OCI-LY3 (cell line): Measurements from ENCODE around the gene CHGA.

ENCODE experiments used
- EZH2phosphoT487 ChIP-seq: fragments of 200-600 bp; shearing (Covaris generic); IDR thresholded peaks from 2 replicates; pipeline ENCODE4 v1.6.1; 2018; ENCODE audit warnings: antibody characterized with exemption, mixed run types, low read depth
- TF ChIP-seq, protein P1 (sequence below): fragments of 200-600, 300-600 bp; sonication (generic); IDR thresholded peaks from 2 replicates; pipeline ENCODE4 v1.5.1; 2014; ENCODE audit warnings: antibody characterized with exemption, low read length, low read depth

DNA sequence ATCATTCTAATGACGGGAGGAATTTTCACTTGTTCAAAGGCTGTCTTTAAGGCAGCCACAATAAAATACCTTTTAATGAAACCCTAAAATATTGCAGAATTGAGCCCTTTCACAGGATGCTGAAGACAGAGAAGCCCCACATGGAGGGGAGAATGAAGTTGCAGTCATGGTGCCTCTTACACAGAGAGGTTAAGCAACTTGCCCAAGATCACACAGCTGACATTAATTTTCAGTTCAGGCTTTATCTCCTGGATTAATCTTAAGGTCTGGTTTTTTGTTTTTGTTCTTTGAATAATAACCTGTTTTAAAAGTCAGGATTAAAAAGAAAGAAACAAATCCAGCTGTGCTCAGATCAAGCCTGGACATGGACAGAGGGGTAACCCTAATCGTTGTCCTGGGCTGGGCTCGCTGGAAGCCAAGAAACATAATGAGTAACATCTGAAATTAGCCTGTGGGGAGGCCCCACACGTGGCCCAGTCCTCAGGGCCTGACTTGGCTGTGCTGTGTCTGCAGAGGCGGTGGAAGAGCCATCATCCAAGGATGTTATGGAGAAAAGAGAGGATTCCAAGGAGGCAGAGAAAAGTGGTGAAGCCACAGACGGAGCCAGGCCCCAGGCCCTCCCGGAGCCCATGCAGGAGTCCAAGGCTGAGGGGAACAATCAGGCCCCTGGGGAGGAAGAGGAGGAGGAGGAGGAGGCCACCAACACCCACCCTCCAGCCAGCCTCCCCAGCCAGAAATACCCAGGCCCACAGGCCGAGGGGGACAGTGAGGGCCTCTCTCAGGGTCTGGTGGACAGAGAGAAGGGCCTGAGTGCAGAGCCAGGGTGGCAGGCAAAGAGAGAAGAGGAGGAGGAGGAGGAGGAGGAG, 8.0 kb downstream of the CHGA start:
- TF ChIP-seq, protein P1, sequence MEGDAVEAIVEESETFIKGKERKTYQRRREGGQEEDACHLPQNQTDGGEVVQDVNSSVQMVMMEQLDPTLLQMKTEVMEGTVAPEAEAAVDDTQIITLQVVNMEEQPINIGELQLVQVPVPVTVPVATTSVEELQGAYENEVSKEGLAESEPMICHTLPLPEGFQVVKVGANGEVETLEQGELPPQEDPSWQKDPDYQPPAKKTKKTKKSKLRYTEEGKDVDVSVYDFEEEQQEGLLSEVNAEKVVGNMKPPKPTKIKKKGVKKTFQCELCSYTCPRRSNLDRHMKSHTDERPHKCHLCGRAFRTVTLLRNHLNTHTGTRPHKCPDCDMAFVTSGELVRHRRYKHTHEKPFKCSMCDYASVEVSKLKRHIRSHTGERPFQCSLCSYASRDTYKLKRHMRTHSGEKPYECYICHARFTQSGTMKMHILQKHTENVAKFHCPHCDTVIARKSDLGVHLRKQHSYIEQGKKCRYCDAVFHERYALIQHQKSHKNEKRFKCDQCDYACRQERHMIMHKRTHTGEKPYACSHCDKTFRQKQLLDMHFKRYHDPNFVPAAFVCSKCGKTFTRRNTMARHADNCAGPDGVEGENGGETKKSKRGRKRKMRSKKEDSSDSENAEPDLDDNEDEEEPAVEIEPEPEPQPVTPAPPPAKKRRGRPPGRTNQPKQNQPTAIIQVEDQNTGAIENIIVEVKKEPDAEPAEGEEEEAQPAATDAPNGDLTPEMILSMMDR: no peak
- no peak for TF ChIP-seq EZH2phosphoT487
